Measurements from ENCODE around the gene BUB1B. TPM values are rescaled to one million over a fixed set of nuclear protein-coding genes. Genes with fewer than 3 reads are reported as not detected.

Gene BUB1B
- total and polyA plus RNA-seq, 9 of the 15 experiments (the other 6 are each of a cell fraction or from before 2014, with no cell fraction given): 28.7 to 113 (median 82.2) TPM

DNA sequence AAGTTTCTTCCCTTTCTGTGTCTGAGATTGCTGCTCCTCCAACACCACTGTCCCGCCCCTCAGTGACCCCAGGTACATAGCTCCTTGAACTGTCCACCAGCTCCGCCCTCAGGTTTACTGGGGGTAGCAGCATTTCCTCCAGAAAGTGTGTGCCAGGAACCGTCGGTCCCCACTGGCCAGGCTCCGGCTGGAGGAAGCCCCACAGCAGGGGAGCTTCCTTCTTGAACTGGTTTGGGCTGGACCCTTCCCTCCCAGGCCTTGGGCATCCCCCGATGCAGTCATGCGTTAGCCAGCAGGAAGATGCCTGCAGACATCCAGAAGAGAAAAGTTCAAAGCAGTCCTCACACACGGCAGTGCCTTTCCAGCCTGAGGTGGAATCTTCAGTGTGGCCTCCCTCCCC, 97.7 kb downstream of the BUB1B start:
- no peak overlapping the region for H3K4me2 ChIP-seq (ENCODE audit: insufficient read depth, low read length)
- no peaks in the 10 kb centered on the region for H3K9me3 ChIP-seq (replicated peaks; ENCODE audit: control insufficient read depth, insufficient read depth, low read depth, low read length)
- intact Hi-C loops (cut with micrococcal nuclease) (no loop called here), in situ Hi-C loops (cut with MboI) (no loop called here)
- BruUV-seq (replicated peaks): no TSS peak
- H2AFZ ChIP-seq (ENCODE audit: low read depth, low read length): peak overlapping the region; percentile 14; the same call in 1 of the 2 replicates
- DNase-seq (ENCODE audit: extremely low read depth in 1 of 4, low spot score in 3 of 4) (no peak), ATAC-seq (peak; percentile 60), FAIRE-seq (no peak)
- ChIA-PET POLR2A (interaction anchor here (0.6 to 1.4 kb wide), 5 partner anchors 10 to 41 kb away, joined by 3 to 5 read pairs (median 3); partner anchors contain the start of gene PAK6), CTCF (ENCODE audit: low intra/inter-chr PET ratio) (interaction anchor here (0.6 to 1.0 kb wide), 2 partner anchors 21 to 472 kb away, joined by 3 to 4 read pairs; no protein-coding TSS in a partner anchor)
- H3K9me1 ChIP-seq (ENCODE audit: control insufficient read depth, insufficient read depth, low read length): no peaks in the 10 kb centered on the region
- WGBS (ENCODE audit: insufficient coverage, low coverage, missing lambda C conversion rate): 22% methylated on average over 8 of the region's 8 CpGs
- H3K9ac ChIP-seq (ENCODE audit: insufficient read depth in 1 of 2, low read depth in 2 of 2, low read length in 2 of 2): 0 out of 4 replicates have a peak overlapping the region, but pooled peaks of 1 of the 2 experiments have one; percentile 24
- no peak overlapping the region for H3K4me3 ChIP-seq
- H3K36me3 ChIP-seq (ENCODE audit: control insufficient read depth, insufficient read depth, low read length): no peaks in the 10 kb centered on the region
- no peak overlapping the region for H3K27ac ChIP-seq (ENCODE audit: extremely low read depth, low read depth, low read length)
- H3K27me3 ChIP-seq (ENCODE audit: control insufficient read depth in 2 of 2, insufficient read depth in 2 of 2, low read length in 2 of 2): peaks cover 0 to 3% of the 10 kb centered on the region in 2 experiments; a peak in 2 of 5 replicates
- H3K4me1 ChIP-seq (replicated peaks in 1 of 2; ENCODE audit: control insufficient read depth in 2 of 2, insufficient read depth in 2 of 2, low read length in 2 of 2): peaks cover 6 to 17% of the 10 kb centered on the region in 2 experiments; a peak in 3 of 5 replicates
- no peaks in the 10 kb centered on the region for H3K79me2 ChIP-seq (ENCODE audit: control insufficient read depth, insufficient read depth, low read length)
- H4K20me1 ChIP-seq (replicated peaks; ENCODE audit: control insufficient read depth, insufficient read depth, low read length): 0 out of 2 replicates have a peak, but pooled peaks cover 2% of the 10 kb centered on the region
- TF ChIP-seq ZNF174 (CRISPR knock-in tag; IDR thresholded peaks at IDR 0.05) (no peak), RB1 (IDR thresholded peaks at IDR 0.05; ENCODE audit: low read depth) (no peak), CTCF (IDR thresholded peaks at IDR 0.05 in 2 of 3, conservative IDR thresholded peaks at IDR 0.05 in 1 of 3; ENCODE audit: insufficient read depth in 2 of 3, low read depth in 1 of 3, low read length in 3 of 3) (peak in 1 of 3 experiments; percentile 10; a peak in 1 of 6 replicates), ZNF707 (CRISPR knock-in tag; conservative IDR thresholded peaks at IDR 0.05) (no peak), FUS (optimal IDR thresholded peaks at IDR 0.05; ENCODE audit: low read depth, low read length) (no peak), E2F4 (CRISPR knock-in tag; IDR thresholded peaks at IDR 0.05; ENCODE audit: low read depth) (no peak), GTF2E2 (tag; IDR thresholded peaks at IDR 0.05) (no peak), MTF1 (CRISPR knock-in tag; IDR thresholded peaks at IDR 0.05; ENCODE audit: borderline replicate concordance) (no peak), DACH1 (IDR thresholded peaks at IDR 0.05; ENCODE audit: partially characterized antibody) (no peak)
- TF ChIP-seq, protein P1, sequence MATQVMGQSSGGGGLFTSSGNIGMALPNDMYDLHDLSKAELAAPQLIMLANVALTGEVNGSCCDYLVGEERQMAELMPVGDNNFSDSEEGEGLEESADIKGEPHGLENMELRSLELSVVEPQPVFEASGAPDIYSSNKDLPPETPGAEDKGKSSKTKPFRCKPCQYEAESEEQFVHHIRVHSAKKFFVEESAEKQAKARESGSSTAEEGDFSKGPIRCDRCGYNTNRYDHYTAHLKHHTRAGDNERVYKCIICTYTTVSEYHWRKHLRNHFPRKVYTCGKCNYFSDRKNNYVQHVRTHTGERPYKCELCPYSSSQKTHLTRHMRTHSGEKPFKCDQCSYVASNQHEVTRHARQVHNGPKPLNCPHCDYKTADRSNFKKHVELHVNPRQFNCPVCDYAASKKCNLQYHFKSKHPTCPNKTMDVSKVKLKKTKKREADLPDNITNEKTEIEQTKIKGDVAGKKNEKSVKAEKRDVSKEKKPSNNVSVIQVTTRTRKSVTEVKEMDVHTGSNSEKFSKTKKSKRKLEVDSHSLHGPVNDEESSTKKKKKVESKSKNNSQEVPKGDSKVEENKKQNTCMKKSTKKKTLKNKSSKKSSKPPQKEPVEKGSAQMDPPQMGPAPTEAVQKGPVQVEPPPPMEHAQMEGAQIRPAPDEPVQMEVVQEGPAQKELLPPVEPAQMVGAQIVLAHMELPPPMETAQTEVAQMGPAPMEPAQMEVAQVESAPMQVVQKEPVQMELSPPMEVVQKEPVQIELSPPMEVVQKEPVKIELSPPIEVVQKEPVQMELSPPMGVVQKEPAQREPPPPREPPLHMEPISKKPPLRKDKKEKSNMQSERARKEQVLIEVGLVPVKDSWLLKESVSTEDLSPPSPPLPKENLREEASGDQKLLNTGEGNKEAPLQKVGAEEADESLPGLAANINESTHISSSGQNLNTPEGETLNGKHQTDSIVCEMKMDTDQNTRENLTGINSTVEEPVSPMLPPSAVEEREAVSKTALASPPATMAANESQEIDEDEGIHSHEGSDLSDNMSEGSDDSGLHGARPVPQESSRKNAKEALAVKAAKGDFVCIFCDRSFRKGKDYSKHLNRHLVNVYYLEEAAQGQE (IDR thresholded peaks at IDR 0.05; ENCODE audit: borderline replicate concordance): peak; percentile 41
- TF ChIP-seq, protein P1 (CRISPR knock-in tag; IDR thresholded peaks at IDR 0.05; ENCODE audit: low read depth): no peak

Data from K562 (cell line).